ENCODE results near the gene COL4A6.
"Not testable (repeated sequence)": the region's sequence is repeated elsewhere in the genome, so short reads cannot be mapped to it uniquely, and the experiment has no call there.

COL4A6 gene

DNA sequence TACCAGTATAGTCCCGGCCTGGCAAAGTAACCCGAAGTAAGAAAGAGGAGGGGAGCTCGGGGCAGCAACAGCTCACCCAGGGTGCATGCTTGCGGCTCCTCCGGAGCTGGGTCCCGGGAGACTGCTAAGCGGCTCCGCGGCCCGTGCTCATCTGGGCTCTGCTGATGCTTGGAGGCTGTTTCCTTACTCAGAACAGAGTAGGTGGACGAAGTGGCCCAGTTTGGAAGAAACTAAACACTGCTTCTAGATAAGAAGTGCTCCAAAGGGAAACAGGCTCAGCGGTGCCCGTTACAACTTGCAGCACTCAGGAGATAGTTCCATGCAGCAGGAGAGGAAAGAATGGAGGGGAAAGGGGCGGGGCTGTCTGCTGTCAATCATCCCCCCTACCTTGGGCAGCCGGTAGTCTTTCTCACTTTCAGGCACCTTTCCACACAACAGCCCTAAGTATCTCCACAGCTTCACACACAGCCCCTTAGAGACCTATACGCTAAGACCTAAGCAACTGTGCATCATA, at the start of gene COL4A6:
Gene COL4A6 (minus strand): TSS at position 313 of the 514 bp plus-strand sequence. CDS start 226 bp downstream, at position 87.
- peak; percentile 71 for DNase-seq

DNA sequence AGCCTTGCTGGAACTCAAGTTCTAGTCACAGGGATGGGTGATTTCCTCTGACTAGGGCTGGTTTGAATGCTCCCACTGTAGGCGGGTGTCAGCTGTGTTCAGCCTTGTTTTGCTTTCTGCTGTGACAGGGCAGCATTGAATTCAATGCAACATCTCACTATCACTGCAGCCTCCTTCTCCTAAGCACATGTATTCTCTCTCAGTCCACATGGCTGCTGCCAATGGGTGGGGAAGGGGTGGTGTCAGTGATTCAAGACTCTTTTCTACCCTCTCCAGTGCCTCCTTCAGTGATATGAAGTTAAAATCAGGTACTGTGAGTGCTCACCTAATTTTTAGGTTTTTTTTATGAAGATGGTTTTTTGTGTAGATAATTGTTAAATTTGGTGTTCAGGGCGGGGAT, 47.7 kb upstream of the COL4A6 start:
- DNase-seq, result no peak

DNA sequence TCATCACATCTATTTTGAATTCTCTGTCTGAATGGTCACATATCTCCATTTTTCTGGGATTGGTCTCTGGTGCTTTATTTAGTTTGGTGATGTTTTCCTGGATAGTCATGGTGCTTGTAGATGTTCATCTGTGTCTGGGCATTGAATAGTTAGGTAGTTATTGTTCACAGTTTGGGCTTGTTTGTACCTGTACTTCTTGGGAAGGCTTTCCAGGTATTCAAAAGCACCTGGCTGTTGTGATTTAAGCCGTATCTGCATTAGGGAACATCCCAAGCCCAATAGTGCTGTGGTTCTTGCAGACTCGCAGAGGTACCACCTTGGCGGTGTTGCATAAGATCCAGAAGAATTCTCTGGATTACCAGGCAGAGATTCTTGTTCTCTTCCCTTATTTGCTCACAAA, 46.0 kb upstream of the COL4A6 start:
- DNase-seq, result no peak

DNA sequence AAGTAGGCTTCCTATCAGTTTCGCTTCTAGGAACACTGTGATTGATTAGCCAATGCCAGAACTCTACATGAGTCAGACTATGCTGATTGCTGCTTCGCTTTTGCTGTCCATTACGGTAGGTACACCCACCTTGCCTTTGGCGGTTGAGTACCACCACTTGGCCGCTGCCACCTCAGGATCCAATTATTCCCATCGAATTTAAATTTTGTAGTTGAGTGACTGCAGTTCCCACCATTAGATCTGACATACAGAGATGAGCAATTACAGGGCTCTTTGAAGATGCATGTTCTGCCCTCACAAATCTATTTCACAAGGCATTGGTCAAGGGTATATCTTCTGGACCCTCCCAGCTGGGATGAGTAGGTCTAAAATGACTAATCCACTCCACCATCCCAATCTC, 43.3 kb upstream of the COL4A6 start:
- DNase-seq, result not testable (repeated sequence)

DNA sequence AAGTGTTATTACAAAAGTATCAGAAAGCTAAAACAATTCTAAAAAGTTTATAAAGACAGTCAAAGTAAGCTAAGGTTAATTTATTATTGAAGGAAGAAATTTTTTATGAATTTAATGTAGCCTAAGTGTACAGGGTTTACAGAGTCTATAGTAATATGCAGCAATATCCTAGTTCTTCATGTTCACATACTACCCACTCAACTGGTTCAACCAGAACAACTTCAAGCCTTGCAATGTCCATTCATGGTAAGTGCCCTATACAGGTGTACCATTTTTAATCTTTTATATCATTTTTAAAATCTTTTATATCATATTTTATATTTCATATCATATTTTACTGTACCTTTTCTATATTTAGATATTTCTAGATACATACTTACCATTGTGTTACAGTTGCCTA, 35.8 kb upstream of the COL4A6 start:
- no peak for DNase-seq

DNA sequence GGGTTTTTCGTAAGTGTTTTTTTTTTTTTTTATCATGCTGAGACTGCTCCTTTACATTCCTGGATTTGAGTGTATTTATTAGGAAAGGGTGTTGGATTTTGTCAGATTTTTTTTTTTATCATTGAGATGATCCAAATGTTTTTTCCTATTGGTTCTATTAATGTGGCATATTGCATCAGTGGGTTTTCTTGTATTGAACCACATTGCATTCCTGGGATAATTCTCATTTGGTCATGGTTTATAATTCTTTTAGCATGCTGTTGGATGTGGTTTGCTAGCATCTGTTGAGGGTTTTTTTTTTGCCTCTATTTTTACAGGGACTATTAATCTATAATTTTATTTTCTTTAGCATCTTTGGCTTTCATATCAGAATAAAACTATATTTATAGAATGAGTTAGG, 30.3 kb upstream of the COL4A6 start:
- peak; percentile 2 for DNase-seq

DNA sequence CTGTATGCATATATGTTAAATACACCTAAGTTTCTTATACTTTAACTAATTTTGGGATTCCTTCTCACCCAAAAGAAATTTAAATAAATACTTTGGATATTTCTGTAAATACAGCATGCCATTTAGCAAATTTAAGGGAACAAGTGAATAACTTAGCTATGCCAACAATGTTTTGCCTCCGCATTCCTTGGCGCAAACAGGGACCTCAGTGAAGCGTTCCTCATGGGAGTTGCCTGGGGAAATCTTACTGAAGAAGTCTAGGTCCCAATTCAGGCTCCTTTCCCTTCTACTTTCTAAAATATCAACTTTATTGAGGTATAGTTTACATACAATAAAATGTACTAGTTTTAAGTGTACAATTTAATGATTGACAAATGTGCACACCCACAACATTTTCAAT, 26.4 kb upstream of the COL4A6 start:
- DNase-seq, result no peak

DNA sequence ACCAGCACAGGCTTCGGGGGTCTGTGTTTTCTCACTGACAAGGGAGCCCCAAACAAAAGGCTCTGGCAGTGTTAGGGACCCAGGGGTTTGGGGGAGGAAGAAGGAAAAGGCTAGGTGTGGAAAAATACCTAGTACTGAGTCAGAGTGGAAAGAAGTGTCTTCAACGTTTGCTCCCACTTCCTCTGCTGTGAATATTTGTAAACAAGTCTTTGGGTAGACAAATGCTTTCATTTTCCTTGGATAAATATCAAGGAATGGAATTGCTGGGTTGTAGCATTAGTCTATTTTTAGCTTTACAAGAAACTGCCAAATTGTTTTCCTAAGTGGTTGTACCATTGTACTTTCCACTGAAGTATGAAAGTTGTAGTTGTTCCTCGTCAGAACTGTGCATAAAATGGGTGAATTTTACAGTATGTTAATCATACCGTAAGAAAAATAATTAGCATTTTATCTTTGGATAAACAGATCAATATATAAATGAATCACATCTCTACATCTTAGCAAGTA, 18.8 kb upstream of the COL4A6 start:
- no peak for DNase-seq

DNA sequence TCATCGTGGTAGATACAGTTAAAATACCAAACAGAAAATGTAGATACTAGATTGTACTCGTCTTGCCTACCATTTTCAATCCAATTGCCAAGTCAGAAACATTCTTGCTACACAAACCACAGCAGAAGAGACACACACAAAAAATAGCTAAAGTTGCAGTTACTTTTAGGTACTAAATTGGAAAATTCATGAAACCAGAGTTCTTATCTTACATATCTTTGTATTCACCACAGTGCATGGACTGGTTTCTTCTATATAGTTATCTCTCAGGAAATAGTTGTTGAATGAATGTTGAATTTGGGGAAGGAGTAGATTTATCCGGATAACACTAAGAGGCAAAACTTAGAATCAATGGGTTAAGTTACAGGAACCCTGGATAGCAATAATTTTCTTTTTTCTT, 15.6 kb upstream of the COL4A6 start:
- DNase-seq, result no peak

DNA sequence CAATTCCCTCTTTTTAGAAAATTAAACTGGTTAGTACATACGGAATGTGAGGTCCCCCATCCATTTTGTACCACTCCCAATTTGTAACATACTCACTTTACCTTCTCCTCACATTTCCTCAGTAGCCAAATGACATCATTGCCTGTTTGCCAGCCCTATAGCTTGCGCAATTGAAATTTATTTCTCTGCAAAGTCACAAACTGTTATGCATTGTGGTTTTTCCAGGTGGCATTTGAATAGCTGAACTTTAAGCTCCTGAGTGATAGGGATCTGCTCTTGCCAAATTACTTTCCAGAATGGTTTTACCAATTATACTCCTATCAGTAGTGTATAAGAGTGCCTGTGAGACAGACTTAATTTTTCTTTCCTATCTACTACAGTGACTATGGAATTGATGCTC, 9.1 kb upstream of the COL4A6 start:
- DNase-seq, result no peak

DNA sequence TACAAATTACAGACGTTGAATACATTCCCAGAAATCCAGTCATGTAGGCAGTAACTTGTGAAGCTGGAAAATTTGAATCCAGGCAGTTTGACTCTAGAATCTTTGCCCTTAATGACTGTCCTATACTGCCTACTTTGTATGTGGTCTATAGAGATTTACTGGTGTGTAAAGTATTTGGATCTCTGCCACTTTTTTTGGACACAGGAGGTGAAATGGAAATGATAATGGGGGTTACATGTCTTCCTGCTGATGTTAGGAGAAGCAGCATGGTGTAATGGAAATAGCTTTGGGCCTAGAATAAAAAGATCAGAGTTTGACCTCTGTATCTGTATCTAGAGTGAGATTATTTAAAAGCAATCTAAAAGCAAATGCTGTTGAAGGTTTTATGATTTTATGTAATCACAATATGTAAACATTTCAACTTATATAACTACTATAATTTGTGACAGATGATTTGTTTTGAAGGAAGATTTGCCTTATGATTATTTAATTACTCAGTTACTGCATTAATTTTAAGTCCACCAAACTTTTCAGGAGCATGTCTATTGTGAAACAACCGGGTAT, 4.8 kb upstream of the COL4A6 start:
- DNase-seq, result no peak

DNA sequence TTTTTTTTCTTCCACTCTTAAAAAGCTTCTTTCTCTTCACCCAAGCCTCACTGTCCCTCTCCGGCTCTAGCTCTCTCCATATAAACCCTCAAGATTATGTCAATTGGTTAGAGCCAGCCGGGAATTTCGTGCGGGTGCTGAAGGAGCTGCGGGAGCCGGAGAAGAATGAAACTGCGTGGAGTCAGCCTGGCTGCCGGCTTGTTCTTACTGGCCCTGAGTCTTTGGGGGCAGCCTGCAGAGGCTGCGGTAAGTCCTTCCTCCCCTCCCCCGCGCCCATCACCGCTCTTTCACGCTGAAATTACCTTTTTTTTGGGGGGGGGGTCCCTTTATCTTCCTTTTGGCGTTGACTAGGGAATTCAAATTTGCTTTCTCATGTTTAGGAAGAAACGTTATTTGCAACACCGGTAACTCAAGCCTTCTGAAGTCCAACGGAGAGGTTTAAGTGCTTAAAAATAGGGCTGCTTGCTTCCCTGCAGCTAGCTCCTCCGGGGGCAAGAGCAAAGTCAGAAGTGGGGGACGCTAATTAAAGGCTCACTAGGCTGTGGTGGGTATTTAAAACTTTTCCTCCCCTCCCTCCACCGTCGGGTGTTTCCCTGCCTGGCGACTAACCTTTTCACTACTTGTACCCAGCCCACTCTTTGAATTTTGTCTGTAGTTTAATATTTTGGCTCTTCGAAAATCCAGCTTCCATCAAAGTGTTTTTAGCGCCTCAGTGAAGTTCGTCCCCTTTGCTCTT, 1.9 kb upstream of the COL4A6 start:
- peak; percentile 35 for DNase-seq

DNA sequence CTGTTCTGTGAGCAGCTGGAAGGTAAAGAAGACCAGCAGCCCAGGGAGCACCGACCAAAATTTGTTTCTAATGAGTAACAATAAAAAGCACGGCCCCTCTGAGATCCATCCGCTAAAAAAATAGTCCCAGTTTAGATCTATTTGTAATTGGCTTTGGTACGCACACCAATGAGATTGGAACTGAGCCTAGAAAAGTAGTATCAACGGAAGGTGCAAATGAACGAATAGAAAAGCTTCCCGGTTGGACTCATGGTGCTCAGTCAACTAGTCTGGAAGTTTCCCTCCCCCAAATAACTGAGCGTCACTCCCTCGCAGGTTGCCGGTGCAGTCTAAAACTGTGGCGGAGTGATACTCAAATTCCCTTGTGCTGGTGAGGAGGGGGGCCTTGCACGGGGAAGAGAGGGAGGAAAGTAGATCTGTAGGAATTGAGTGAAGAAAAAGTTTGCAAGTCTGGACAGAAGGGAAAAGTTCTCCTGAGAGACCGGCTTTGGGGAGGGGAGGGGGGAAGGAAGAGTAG, 1.3 kb upstream of the COL4A6 start, which contains the start of gene COL4A5:
Gene COL4A5 (plus strand): TSS at position 413 of the 517 bp plus-strand sequence. CDS start 288 bp downstream, outside the sequence.
- peak; percentile 90 for DNase-seq

DNA sequence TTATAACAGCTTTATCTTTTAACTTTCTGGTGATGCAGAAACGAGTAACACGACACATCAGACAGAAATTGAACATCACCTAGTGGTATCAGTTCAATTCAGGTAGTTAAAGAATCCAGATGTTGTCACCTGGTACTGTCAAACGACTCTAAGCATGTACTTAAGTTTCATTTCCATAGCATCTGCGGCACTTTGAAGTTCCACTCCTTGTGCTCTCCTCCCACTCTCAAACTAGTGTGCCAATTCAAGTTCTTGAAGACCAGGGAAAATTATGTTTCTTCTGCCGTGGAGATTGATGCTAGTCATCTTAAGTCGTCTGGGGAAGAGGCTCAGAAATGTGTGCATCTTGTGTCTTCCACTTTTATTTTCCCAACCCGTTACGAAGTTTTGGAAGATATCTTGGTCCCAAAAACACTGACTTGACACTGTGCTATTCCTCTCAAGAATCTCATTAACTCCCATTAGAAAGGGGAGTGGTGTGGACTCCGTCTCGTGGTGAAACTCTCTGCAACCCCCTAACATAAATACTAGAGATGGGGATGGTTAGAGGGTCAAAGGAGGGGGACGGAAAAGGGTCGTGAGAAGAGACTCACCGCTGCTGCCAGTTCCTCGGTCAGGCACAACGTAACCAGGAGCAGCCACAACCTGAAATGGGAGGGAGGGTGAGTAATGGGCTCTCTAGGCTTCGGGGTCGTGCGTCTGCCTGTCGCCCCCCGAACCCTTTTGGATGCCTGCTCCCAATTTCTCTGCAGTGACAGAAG, 693 bp downstream of the COL4A6 start:
- DNase-seq, result no peak

DNA sequence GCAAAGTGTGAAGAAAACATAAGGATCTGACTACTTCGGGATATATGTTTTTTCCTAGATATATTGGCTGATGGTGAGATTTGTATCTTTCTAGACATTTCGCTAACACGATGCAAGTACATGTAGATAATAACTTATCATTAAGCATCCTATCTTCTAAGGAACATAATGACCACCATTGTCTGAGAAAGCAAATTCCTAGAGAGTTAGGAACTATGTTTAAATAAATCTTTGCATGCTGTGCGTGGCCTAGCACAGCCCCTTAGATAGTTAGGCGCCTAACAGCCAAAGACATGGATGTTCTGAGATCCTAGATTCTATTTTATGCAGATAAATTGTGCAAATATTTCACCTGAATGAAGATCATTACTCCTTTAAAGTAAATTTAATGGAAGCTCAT, 3.0 kb downstream of the COL4A6 start:
- DNase-seq, result no peak

DNA sequence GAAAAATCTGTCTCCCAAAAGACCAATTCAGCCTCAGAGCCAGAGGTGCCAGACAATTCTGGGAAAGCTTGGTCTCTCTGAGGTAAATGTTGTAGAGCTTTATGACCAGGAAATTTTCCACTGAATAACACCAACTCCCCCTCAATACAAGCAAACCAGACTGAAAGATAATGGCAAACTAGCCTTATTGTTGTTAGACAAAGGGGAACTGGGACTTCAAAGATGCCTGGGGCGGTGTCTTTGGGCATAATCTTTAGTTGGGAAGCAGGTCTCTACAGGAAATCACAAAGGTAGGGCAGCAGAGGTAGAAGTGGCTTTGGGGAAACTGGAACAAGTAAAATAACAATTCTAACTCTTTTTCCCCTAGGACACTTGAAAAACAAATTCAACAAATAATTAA, 12.0 kb downstream of the COL4A6 start:
- DNase-seq, result no peak

DNA sequence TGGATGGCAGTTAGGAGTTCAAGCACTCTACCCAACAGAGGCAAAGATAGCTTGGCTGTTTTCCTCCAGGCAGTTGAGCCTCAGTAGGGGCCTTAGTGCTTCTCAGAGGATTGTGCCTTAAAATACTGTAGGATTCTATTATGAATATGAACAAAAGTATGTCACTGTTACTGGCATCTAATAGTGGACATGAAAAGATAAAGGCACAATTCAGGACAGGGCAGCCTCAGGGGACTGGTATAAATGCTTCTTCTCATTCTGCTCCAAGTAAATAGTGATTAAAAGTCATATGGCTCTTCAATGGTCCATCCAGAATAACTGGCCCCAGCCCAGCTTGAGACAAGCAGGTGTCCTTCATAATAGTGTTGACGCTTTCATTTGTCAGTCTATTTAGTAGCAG, 17.7 kb downstream of the COL4A6 start:
- no peak for DNase-seq

DNA sequence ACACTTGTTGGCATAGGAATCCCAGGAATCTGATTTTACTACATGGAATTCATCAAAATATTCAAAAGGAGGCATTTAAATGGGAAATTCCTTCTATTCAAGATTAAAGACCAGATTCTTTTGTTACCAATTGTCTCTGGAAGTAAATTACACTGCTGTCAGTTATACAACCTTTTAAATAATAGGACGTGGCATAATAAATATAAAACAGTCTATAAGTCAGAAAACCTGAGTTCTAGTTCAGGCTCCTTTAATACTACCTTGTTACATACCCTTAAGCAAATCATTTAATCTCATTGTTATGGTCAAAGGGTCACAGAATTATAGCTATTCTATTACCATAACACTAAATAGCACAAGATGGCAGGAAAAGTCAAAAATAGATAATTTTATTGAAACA, 18.8 kb downstream of the COL4A6 start:
- no peak for DNase-seq

DNA sequence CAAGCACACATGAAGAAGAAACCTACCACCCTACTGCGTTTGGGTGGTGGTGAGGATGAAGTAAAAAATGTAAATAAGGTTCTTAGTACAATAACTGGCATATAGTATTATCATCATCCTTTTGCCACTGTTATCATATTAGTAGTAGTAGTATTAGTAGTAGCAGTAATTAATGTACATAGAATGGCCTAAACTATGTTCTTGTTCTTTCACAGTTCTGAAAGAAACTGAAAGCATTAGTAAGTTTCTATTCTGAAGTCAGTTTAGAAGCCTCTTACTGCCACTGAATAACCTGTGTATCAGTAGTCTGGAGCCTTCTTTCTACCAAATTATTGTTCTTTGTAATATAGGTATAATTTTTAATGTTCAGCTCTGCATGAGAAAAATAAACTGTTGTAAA, 21.0 kb downstream of the COL4A6 start:
- DNase-seq, result no peak

DNA sequence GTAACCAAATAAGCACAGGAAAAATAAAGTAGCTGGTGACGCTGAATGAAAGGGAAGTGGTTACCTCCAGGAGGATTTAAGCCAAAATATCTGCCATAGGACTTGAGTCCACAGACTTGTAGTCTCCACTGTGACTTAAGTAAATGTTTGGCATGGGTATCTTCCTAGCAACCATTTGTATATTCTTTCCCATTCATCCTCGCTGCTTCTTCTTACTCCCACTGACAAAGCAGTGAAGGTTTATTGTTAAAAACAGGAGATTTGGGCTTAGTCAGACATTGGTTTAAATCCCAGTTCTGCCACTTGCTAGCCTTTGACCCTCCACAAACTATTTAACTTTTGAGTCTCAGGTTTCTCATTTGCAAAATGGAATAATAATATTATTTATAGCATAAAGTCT, 22.3 kb downstream of the COL4A6 start:
- DNase-seq, result no peak

DNA sequence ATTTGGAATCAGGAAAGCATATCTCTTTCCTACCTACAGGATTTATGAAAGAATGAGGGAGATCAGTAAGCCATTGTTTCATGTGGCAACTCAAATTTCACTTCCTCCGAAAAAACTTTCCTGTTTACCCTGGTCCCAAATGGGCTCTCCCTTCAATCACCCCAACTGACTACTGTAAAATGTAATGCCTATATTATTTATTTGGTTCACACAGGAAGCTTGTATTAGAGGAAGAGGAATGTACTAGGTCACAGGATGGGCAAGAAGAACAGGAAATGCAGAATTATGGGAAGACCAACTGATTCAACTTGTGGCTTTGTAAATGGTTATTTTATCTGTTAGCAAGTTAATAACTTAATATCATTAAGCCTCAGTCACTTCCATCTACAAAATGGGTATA, 23.1 kb downstream of the COL4A6 start:
- DNase-seq, result no peak

DNA sequence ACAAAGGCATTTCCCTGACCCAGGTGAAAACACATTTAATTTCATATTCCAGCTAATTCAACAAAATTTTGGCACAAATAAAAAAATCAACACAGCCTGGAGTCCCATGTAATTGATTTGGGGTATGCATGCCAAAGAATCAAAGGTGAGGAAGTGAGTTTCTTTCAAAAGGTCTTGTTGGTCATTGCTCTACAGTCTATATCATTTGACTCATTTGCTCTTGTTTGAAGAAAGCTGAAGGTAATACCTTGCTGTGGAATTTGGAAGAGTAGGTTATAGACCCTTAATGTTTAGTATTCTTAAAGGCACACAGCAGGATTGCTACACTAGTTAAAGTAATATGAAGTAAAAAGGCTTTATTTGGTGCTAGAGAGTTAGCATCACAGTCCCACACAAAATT, 25.4 kb downstream of the COL4A6 start:
- no peak for DNase-seq

DNA sequence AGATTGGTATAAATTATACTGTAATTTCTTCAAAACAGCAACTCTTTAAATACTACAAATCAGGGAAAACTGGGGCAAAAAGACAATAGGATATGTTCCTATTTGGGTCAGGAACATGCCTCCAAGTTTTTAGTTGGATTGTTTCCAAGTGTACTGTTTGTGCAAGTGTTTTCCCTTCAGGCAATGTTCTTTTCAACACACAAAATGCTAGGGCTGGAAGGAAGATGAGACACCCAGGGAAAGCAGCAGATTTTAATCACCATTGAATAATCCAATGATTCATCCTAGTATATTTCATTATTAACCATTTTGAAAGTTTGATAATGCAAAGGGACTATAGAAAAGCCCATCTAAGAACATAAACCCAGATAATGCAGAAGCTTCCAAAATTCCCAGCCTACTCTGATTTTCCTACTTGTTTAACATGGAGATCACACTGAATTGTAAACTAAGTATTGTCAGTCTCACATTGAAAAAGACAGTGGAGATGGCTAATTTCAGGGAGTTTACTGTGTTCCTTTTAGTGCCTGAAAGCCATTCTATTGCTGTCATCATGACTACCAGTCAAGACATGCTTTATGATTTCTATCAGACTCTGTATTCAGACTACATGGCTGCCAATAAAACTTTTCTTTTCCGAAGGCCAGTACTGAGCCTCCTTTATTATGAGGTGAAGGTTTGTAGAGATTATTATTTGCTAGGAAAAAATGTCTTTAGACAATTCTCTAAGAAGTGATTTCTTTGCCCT, 38.6 kb downstream of the COL4A6 start:
- DNase-seq, result peak; percentile 5

Data from eye (tissue), 1 donor.